Right renal pelvis (tissue), 4 donors: ENCODE measurements around the gene KIF13A. TPM values are rescaled to one million over a fixed set of nuclear protein-coding genes. Genes with fewer than 3 reads are reported as not detected.
"Not testable (repeated sequence)": the region's sequence is repeated elsewhere in the genome, so short reads cannot be mapped to it uniquely, and the experiment has no call there.

Experiments used
- DNase-seq, 4 donors: peaks; one replicate each; pipeline ENCODE4 v3.0.0-alpha.2; 2013; ENCODE audit warnings: low read depth in 4 of 4, low spot score in 3 of 4, missing footprints in 1 of 4
- polyA plus RNA-seq, 4 donors: library from polyadenylated mRNA; unstranded; fragments of 120-200 nt; gene quantifications; one replicate each; pipeline ENCODE4 v1.2.1, GENCODE V29; 2013; ENCODE audit not compliant: insufficient read length in 4 of 4

The KIF13A gene
- polyA plus RNA-seq, 4 donors: 33.4 to 41.3 (median 37.6) TPM

GRCh38 chr6:17971128-17972073 lies 16.0 kb downstream of the KIF13A start:
- no peak for DNase-seq

- no peak for DNase-seq
These were observed 18.6 kb downstream of the KIF13A start for GRCh38 chr6:17968876-17969275.

- DNase-seq: no peak
These were observed 19.5 kb downstream of the KIF13A start for GRCh38 chr6:17967668-17968518.

GRCh38 chr6:17966451-17966850 lies 21.0 kb downstream of the KIF13A start:
- no peak for DNase-seq

DNA sequence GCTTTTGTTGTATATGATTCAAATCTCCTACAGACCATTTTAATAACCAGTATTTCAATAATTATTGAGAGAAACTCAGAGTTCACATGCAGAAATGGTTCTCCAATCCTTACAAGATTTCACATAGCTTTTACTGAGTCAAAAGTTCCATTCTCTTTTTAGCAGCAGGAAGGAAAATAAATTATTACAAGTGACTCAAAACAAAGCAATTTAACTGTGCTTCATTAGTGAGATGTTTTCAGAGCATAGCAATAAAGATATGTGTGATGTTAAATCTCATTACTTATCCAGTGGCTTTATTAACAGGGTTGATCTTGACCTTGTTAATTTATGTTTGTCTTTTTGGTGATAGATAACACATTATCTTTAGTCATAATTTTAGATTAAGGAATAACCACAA lies 22.0 kb downstream of the KIF13A start:
- DNase-seq: no peak

DNA sequence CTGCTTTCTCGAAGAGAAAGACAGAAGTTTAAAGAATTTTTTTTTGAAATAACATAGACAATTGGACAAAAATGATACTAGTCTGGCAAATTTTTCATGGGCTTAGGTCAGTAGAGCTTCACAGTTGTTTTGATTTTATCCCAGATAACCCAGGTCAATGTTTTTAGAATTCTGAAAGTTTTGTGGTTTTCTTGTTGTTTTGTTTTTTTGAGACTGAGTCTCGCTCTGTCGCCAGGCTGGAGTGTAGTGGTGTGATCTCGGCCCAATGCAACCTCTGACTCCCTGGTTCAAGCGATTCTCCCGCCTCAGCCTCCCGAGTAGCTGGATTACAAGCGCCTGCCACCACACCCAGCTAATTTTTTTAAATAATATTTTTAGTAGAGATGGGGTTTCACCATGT lies 22.8 kb downstream of the KIF13A start:
- no peak for DNase-seq

- DNase-seq: no peak
These were observed 24.9 kb downstream of the KIF13A start for GRCh38 chr6:17962436-17963031.

DNA sequence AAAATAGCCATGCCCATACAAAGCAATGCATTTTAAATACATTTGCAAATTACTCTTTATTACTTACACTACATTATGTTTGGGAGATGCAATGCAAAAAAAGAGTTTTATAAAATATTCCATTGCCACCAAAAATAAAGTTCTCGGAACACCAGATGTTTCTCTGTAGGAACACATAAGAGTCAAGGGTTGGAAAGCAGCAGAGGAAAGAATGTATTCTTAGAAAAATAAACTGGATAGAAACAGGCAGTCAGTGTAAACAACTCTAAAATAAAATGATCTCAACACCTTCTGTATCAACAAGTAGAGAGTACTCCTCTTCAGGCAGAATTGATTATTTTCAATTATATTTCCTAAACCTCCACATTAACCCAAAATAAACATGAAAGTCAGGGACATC lies 28.1 kb downstream of the KIF13A start:
- no peak for DNase-seq

GRCh38 chr6:17957904-17958620 lies 29.4 kb downstream of the KIF13A start:
- no peak for DNase-seq

- no peak for DNase-seq
These were observed 29.9 kb downstream of the KIF13A start for GRCh38 chr6:17957498-17957897.

DNA sequence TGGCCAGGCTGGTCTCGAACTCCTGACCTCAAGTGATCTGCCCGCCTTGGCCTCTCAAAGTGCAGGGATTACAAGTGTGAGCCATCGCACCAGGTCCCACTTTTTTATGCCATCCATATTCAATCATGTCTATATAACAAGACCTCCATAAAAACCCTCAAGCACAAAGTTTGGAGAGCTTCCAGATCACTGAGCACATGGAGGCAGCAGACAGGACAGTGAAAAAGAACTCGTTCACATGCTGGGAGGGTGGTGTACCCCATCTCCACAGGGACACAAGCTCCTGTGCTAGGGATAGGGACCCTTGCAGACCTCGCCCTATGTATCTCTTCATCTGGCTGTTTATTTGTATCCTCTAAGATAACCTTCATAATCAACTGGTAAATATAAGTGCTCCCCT lies 30.3 kb downstream of the KIF13A start:
- DNase-seq: no peak

DNA sequence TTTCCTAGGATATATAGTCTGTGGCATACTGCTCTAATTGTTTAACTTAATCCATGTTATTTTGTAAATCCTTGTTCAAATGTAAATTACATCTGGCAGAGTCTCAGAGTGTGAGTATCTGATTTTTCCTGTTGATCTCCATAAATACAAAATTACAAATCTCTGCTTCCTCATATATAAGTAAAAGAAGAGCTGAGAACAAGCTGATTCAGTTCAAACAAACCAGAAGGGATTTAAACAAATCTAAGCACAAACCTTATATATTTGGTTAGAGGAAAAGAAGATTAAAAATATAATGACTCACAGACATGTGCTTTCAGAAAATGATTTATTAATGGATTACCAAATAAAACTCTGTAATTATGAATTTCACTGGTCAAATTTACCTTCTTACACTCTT lies 37.3 kb downstream of the KIF13A start:
- no peak for DNase-seq

DNA sequence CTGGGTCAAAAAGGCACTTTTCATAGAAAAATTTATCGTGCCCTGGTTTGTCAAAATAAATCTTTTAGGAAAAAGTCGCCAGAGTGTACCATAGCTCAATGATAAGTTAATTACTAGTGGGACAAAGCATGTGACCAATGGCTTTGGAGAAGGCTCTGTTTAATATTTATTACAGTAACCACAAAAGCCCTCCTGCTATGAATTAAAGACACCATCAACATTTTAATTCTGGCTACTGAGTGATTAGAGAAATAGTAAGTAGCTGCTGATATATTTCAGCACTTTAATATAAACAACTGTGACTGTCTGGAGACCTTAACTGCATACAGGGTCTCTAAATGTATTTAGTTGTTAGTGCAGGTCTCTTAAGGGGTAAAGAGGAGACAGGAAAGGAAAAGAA lies 38.3 kb downstream of the KIF13A start:
- no peak for DNase-seq

GRCh38 chr6:17948725-17949124 lies 38.7 kb downstream of the KIF13A start:
- DNase-seq: no peak

GRCh38 chr6:17947574-17947973 lies 39.9 kb downstream of the KIF13A start:
- not testable (repeated sequence) for DNase-seq

DNA sequence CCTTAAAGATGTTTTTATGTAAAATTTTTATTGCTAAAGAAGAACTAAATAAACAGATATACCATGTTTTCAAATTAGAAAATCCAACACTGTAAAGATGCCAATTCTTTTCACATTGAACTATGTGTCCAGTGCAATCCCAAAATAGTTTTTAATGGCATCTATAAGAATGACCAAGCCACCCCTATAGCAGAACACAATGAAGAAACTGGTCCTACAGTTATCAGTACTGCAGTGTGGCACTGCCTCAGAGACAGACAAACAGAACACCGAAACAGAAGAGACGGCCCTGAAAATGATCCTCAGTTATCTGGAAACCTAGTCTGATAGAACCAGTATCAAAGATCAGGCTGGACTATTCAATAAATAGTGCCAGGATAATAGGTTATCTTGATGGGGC lies 41.9 kb downstream of the KIF13A start:
- DNase-seq: no peak

- no peak for DNase-seq
These were observed 42.3 kb downstream of the KIF13A start for GRCh38 chr6:17945111-17945510.

DNA sequence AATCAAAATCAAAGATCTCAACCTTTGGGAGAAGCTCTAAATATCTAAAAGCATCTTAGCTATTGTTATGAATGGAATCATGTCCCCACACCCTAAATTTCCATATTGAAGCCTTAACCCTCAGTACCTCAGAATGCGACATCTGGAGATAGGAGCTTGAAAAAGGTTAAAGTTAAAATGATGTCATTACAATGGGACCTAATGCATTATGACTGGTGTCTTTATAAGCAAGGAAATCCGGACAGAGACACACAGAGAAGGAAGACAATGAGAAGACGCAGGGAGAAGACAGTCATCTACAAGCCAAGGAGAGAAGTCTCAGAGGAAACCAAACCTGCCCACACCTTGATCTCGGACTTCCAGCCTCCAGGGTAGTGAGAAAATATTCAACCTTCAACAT lies 46.1 kb downstream of the KIF13A start:
- DNase-seq: no peak

GRCh38 chr6:17940151-17940792 lies 47.2 kb downstream of the KIF13A start:
- no peak for DNase-seq

DNA sequence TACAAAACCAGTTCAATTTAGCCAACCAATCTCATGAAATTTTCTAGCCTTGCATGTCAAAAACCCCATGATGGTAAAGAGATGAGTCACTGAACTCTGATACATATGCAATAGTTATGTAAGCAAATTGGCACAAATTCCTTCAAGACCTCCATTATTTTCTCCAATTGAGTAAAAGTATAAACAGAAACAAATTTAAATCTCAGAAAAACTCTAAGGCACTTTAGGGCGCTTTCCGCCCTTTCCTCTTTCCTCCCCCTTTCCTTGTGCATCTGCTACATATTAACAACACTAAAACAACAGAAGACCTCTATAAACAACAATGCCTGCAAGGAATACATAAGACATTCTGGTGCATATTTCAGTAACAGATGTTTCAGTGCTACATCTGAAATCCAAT lies 48.5 kb downstream of the KIF13A start:
- no peak for DNase-seq
